DND-41 (cell line): ENCODE data around the gene NKX2-4.

Experiments
- ATAC-seq: fragments of 200-7000 bp; cut with Tn5 transposase; 3 replicates; pipeline ENCODE4 v1.9.1; 2021; ENCODE audit warnings: low read depth; ENCODE audit not compliant: insufficient read depth
- DNase-seq: peaks from one replicate; pipeline ENCODE4 v3.0.0-alpha.2; 2020
- H2AFZ ChIP-seq: 2 replicates; pipeline ENCODE4 v1.6.0; 2012; ENCODE audit warnings: low read depth, low read length
- H3K27ac ChIP-seq: 2 replicates; pipeline ENCODE4 v1.5.1; 2012; ENCODE audit warnings: low read length, inconsistent platforms
- H3K27me3 ChIP-seq: fragments of 200-600 bp; sonication (generic); 2 replicates; pipeline ENCODE4 v1.6.0; 2012; ENCODE audit warnings: low read length, mild to moderate bottlenecking, inconsistent platforms; ENCODE audit not compliant: insufficient read depth, poor library complexity
- H3K36me3 ChIP-seq: 2 replicates; pipeline ENCODE4 v1.5.1; 2012; ENCODE audit warnings: low read length, inconsistent platforms; ENCODE audit not compliant: insufficient read depth
- H3K4me1 ChIP-seq: 2 replicates; pipeline ENCODE4 v1.5.1; 2012; ENCODE audit warnings: mild to moderate bottlenecking, low read length; ENCODE audit not compliant: insufficient read depth
- H3K4me2 ChIP-seq: 2 replicates; pipeline ENCODE4 v1.6.0; 2012; ENCODE audit warnings: mild to moderate bottlenecking, moderate library complexity, low read length, inconsistent platforms; ENCODE audit not compliant: insufficient read depth
- H3K4me3 ChIP-seq, 2 experiments: fragments of 200-600 bp in 1 of 2; shearing (Covaris generic) in 1 of 2; 2 replicates each; pipeline ENCODE4 v1.5.1; 2012 to 2016; ENCODE audit warnings: inconsistent platforms in 2 of 2, low read length in 2 of 2, mild to moderate bottlenecking in 2 of 2, low read depth in 1 of 2, moderate library complexity in 1 of 2
- H3K79me2 ChIP-seq: 2 replicates; pipeline ENCODE4 v1.6.0; 2012; ENCODE audit warnings: low read length, inconsistent platforms; ENCODE audit not compliant: insufficient read depth
- H3K9ac ChIP-seq: 2 replicates; pipeline ENCODE4 v1.6.0; 2012; ENCODE audit warnings: low read depth, mild to moderate bottlenecking, inconsistent platforms, low read length, moderate library complexity
- H3K9me3 ChIP-seq: 2 replicates; pipeline ENCODE4 v1.5.1; 2012; ENCODE audit warnings: low read length, moderate library complexity, mild to moderate bottlenecking, inconsistent platforms; ENCODE audit not compliant: insufficient read depth, severe bottlenecking
- H4K20me1 ChIP-seq: 2 replicates; pipeline ENCODE4 v1.6.0; 2012; ENCODE audit warnings: low read length; ENCODE audit not compliant: insufficient read depth
- EZH2 ChIP-seq: IDR thresholded peaks from 3 replicates; pipeline ENCODE4 v1.6.1; 2012; ENCODE audit warnings: borderline replicate concordance, low read depth, mild to moderate bottlenecking, moderate library complexity, low read length, inconsistent platforms; ENCODE audit not compliant: severe bottlenecking
- TF ChIP-seq, protein P1 (sequence below): IDR thresholded peaks from 2 replicates; pipeline ENCODE4 v1.5.1; 2012; ENCODE audit warnings: borderline replicate concordance, low read length, moderate library complexity, mild to moderate bottlenecking; ENCODE audit not compliant: poor library complexity, severe bottlenecking; ENCODE audit errors: extremely low read depth

Gene NKX2-4

DNA sequence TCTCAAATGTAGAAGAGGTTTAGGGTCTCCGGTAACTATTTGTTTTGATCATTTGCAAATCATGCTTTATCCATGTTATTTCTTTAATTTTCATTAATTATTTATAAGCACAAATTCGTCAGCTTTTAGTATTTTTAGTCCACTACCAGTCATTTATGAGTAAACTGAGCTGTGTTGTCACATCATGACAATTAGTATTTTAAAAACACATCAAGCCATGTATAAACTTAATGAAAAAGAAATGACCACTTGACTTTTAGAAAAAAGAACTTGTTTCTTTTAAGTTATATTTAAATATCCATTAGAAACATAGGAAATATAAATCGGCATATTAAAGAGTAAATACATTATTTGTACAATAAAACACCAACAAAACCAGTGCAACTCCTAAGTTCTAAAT lies 2.8 kb downstream of the NKX2-4 start:
- Histone ChIP-seq H3K36me3 (peaks cover under 1% of the 10 kb centered on the region; the same call in 1 of the 2 replicates), H4K20me1 (no peaks in the 10 kb centered on the region), H2AFZ (no peak overlapping the region), H3K27ac (no peak overlapping the region), H3K9ac (no peak overlapping the region), H3K27me3 (peaks cover 5% of the 10 kb centered on the region), H3K79me2 (no peaks in the 10 kb centered on the region), H3K4me1 (no peaks in the 10 kb centered on the region), H3K9me3 (no peaks in the 10 kb centered on the region), H3K4me2 (no peak overlapping the region), H3K4me3 (no peak overlapping the region)
- no peak for DNase-seq
- TF ChIP-seq, protein P1, sequence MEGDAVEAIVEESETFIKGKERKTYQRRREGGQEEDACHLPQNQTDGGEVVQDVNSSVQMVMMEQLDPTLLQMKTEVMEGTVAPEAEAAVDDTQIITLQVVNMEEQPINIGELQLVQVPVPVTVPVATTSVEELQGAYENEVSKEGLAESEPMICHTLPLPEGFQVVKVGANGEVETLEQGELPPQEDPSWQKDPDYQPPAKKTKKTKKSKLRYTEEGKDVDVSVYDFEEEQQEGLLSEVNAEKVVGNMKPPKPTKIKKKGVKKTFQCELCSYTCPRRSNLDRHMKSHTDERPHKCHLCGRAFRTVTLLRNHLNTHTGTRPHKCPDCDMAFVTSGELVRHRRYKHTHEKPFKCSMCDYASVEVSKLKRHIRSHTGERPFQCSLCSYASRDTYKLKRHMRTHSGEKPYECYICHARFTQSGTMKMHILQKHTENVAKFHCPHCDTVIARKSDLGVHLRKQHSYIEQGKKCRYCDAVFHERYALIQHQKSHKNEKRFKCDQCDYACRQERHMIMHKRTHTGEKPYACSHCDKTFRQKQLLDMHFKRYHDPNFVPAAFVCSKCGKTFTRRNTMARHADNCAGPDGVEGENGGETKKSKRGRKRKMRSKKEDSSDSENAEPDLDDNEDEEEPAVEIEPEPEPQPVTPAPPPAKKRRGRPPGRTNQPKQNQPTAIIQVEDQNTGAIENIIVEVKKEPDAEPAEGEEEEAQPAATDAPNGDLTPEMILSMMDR: no peak
- no peak for TF ChIP-seq EZH2
- no peak for ATAC-seq

DNA sequence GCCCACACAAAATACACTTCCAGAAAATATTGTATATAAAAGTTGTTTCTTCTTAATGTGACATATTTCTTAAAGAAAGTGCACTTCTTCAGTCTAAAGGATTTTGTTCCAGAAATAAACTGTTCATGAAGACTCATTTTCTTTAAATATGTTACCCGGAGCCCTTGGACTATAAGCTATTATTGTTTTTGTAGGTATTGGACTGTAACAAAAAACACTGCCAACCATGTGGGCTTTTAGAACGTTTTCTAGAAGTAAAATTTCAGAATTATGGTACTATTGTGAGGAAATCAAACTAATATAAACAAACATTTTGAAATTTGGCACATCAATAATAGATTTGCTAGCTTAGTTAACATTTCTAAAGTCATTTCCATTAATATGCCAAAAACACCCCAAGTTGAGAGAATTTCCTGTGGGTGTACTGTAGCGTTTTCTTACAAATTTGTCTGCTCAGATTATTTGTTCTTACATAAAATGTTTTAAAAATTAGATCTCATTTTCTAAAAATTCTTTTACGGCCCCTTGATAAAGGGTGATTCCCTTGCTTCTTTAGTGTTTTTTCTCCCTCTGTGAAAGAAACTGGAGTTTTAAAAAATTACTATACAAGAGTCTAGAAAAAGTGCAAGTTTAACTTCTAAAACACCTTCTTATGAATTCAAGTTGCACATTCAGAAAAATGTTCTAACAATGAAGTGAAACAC lies 3.4 kb downstream of the NKX2-4 start:
- DNase-seq (no peak), ATAC-seq (no peak)
- TF ChIP-seq, protein P1: no peak
- no peak for TF ChIP-seq EZH2
- H3K9me3 ChIP-seq: no peaks in the 10 kb centered on the region
- H3K4me3 ChIP-seq: no peak overlapping the region
- peaks cover 6% of the 10 kb centered on the region for H3K36me3 ChIP-seq
- no peaks in the 10 kb centered on the region for H4K20me1 ChIP-seq
- peaks cover 2% of the 10 kb centered on the region for H3K27me3 ChIP-seq
- H3K79me2 ChIP-seq: no peaks in the 10 kb centered on the region
- H3K9ac ChIP-seq: no peak overlapping the region
- H3K27ac ChIP-seq: no peak overlapping the region
- H2AFZ ChIP-seq: no peak overlapping the region
- no peaks in the 10 kb centered on the region for H3K4me1 ChIP-seq
- H3K4me2 ChIP-seq: no peak overlapping the region

DNA sequence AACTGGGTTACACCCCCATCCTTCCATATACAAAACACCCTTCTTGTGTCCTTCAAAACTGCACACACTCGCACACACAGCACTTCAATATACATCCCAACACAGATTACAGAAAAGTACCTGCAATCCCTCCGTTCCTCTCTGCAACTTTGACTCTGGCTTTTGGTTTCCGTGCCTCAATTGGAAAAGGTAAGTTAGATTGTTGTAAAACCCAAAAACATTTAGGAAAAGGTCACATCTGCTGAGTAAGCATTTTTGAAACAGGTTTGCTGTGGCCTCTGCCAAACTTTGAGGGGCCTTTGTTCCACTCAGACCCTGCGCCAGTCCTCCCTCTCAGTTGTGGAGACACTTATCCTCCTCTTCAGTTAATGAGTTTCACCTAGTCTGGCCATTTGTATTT lies 4.2 kb downstream of the NKX2-4 start:
- Histone ChIP-seq H3K4me1 (no peaks in the 10 kb centered on the region), H3K4me3 (no peak overlapping the region), H3K36me3 (peaks cover 14% of the 10 kb centered on the region), H3K9me3 (no peaks in the 10 kb centered on the region), H3K9ac (no peak overlapping the region), H3K27me3 (no peaks in the 10 kb centered on the region), H3K27ac (no peak overlapping the region), H3K4me2 (no peak overlapping the region), H4K20me1 (no peaks in the 10 kb centered on the region), H3K79me2 (no peaks in the 10 kb centered on the region), H2AFZ (no peak overlapping the region)
- TF ChIP-seq, protein P1: no peak
- TF ChIP-seq EZH2: no peak
- DNase-seq: no peak
- ATAC-seq: no peak
